IPS-15b (cell line): ENCODE data around the gene ADIPOQ.
"Not testable (repeated sequence)": the region's sequence is repeated elsewhere in the genome, so short reads cannot be mapped to it uniquely, and the experiment has no call there.

Source experiments
- H3K27me3 ChIP-seq: one replicate; pipeline ENCODE4 v1.6.1; 2013; ENCODE audit warnings: low read length; ENCODE audit not compliant: control insufficient read depth, insufficient read depth
- H3K36me3 ChIP-seq: one replicate; pipeline ENCODE4 v1.6.1; 2013; ENCODE audit warnings: low read length; ENCODE audit not compliant: control insufficient read depth, insufficient read depth
- H3K4me1 ChIP-seq: one replicate; pipeline ENCODE4 v1.6.1; 2013; ENCODE audit warnings: mild to moderate bottlenecking, low read length; ENCODE audit not compliant: control insufficient read depth, insufficient read depth
- H3K4me3 ChIP-seq: one replicate; pipeline ENCODE4 v1.5.1; 2013; ENCODE audit warnings: low read depth, low read length
- H3K9ac ChIP-seq: one replicate; pipeline ENCODE4 v1.6.1; 2013; ENCODE audit warnings: low read depth, mild to moderate bottlenecking, low read length
- H3K9me3 ChIP-seq: one replicate; pipeline ENCODE4 v1.6.1; 2013; ENCODE audit warnings: mild to moderate bottlenecking, low read length; ENCODE audit not compliant: control insufficient read depth, insufficient read depth

Gene ADIPOQ

GRCh38 chr3:186895406-186895805 lies 52.9 kb downstream of the ADIPOQ start:
- Histone ChIP-seq H3K4me1 (peaks cover 27% of the 10 kb centered on the region), H3K27me3 (no peaks in the 10 kb centered on the region), H3K9me3 (peaks cover 3% of the 10 kb centered on the region)

GRCh38 chr3:186896006-186896405 lies 53.5 kb downstream of the ADIPOQ start:
- no peak overlapping the region for H3K4me3 ChIP-seq
- H3K4me1 ChIP-seq = peaks cover 27% of the 10 kb centered on the region
- H3K9ac ChIP-seq = no peak overlapping the region
- no peaks in the 10 kb centered on the region for H3K27me3 ChIP-seq
- H3K9me3 ChIP-seq = peaks cover 3% of the 10 kb centered on the region
- H3K36me3 ChIP-seq = no peaks in the 10 kb centered on the region

More at GRCh38 chr3:186895406-186895805, 52.9 kb downstream of the ADIPOQ start:
- Histone ChIP-seq H3K36me3 (no peaks in the 10 kb centered on the region), H3K4me3 (no peak overlapping the region), H3K9ac (no peak overlapping the region)

- Histone ChIP-seq H3K9ac (no peak overlapping the region), H3K4me1 (peaks cover 27% of the 10 kb centered on the region), H3K36me3 (no peaks in the 10 kb centered on the region), H3K4me3 (no peak overlapping the region), H3K27me3 (no peaks in the 10 kb centered on the region), H3K9me3 (peaks cover 3% of the 10 kb centered on the region)
These were observed 54.4 kb downstream of the ADIPOQ start for GRCh38 chr3:186896875-186897274.

- H3K4me1 ChIP-seq = peaks cover 9% of the 10 kb centered on the region
- no peak overlapping the region for H3K9ac ChIP-seq
- H3K9me3 ChIP-seq = no peaks in the 10 kb centered on the region
- no peaks in the 10 kb centered on the region for H3K36me3 ChIP-seq
- H3K4me3 ChIP-seq = no peak overlapping the region
- H3K27me3 ChIP-seq = no peaks in the 10 kb centered on the region
These were observed 58.7 kb downstream of the ADIPOQ start for GRCh38 chr3:186901135-186901734.

GRCh38 chr3:186902154-186902553 lies 59.6 kb downstream of the ADIPOQ start:
- H3K9ac ChIP-seq = no peak overlapping the region
- no peak overlapping the region for H3K4me3 ChIP-seq
- H3K4me1 ChIP-seq = peaks cover 2% of the 10 kb centered on the region
- no peaks in the 10 kb centered on the region for H3K36me3 ChIP-seq
- H3K27me3 ChIP-seq = no peaks in the 10 kb centered on the region
- H3K9me3 ChIP-seq = no peaks in the 10 kb centered on the region

GRCh38 chr3:186902713-186903112 lies 60.2 kb downstream of the ADIPOQ start:
- Histone ChIP-seq H3K27me3 (no peaks in the 10 kb centered on the region), H3K9ac (no peak overlapping the region), H3K36me3 (no peaks in the 10 kb centered on the region), H3K9me3 (no peaks in the 10 kb centered on the region), H3K4me1 (no peaks in the 10 kb centered on the region), H3K4me3 (no peak overlapping the region)

- not testable (repeated sequence) for H3K4me3 ChIP-seq, H3K9ac ChIP-seq, H3K4me1 ChIP-seq, H3K9me3 ChIP-seq, H3K27me3 ChIP-seq, H3K36me3 ChIP-seq
These were observed 61.2 kb downstream of the ADIPOQ start for GRCh38 chr3:186903676-186904075.

- not testable (repeated sequence) for H3K9me3 ChIP-seq, H3K4me3 ChIP-seq, H3K4me1 ChIP-seq, H3K36me3 ChIP-seq, H3K27me3 ChIP-seq, H3K9ac ChIP-seq
These were observed 64.6 kb downstream of the ADIPOQ start for GRCh38 chr3:186907075-186907474.
